ENCODE data around the gene TRIM44.
"Not testable (repeated sequence)": the region's sequence is repeated elsewhere in the genome, so short reads cannot be mapped to it uniquely, and the experiment has no call there.

The TRIM44 gene

DNA sequence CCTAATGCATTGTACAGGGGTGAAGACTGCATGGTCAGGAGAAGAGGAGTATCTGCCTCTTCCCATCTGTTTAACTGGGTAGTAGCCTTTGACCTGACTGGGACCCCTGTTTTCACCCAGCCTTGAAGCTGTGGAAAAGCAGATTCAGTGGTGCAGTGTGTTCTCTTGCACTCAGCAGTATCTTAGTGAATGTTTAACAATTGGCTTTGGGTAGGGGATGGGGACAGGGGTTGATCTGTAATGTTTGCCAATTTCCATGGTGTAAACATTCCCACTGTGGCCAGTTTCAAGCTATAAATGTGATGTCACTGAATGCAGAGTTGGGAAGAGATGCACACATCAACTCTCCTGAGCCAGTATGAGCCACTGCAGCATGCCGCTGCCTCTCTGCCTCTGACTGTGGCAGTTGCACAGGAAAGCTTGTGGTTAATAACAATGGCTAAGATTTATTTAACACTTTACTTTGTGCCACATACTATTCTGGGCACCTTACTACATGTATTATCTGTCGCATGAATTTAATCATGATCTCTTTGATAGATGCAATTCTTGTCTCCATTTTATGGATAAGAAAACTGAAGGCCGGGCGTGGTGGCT, 28.6 kb upstream of the TRIM44 start:
- DNase-seq (ENCODE audit: low spot score) = no peak

- no peak for DNase-seq (ENCODE audit: low spot score)
These were observed 26.6 kb upstream of the TRIM44 start for GRCh38 chr11:35635933-35636332.

- no peak for DNase-seq (ENCODE audit: low spot score)
These were observed 22.9 kb upstream of the TRIM44 start for GRCh38 chr11:35639591-35640179.

GRCh38 chr11:35641171-35641897, 21.2 kb upstream of the TRIM44 start:
- DNase-seq (ENCODE audit: low spot score) = no peak

- no peak for DNase-seq (ENCODE audit: low spot score)
These were observed 20.6 kb upstream of the TRIM44 start for GRCh38 chr11:35641964-35642363.

DNA sequence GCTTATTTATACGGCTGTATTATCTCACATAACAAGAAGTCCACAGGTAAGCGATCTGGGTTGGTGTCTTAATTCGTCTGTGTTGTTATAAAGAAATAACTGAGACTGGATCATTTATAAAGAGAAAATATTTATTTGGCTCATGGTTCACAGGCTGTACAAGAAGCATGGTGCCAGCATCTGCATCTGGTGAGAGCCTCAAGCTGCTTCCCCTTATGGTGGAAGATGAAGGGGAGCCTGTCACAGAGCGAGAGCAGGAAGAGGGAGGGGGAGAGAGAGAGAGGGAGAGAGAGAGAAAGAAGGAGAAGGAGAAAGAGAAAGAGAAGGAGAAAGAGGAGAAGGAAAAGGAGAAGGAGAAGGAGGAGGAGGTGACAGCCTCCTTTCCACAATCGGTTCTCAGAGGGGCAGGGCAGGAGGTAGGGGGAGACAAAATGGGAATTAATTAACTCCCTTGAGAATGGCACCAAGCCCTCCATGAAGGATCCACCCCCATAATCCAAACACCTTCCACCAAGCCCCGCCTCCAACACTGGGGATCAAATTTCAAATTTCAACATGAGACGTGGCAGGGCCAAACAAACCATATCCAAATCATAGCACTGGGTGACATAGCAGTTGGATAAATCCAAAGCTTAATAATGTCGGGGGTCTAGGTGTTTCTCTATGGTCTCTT, 15.0 kb upstream of the TRIM44 start:
- DNase-seq (ENCODE audit: low spot score) = no peak

DNA sequence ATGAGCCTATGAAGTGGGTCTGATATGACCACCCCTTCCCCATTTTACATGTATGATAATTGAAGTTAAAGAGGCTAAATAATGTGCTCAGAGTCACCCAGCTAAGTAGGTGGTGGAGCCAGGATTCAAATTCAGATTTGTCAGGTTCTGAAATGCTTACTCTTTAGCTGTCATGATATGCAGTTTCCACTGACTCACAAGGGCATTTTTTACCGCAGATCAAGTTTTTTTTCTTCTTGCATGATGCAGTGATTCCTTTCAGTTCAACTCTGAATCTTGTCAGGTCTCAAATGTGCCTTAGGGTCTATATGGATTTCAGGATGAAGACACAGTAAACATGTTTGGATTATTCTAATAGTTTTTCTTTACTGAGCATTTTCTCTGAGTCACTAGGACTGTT, 12.6 kb upstream of the TRIM44 start:
- no peak for DNase-seq (ENCODE audit: low spot score)

DNA sequence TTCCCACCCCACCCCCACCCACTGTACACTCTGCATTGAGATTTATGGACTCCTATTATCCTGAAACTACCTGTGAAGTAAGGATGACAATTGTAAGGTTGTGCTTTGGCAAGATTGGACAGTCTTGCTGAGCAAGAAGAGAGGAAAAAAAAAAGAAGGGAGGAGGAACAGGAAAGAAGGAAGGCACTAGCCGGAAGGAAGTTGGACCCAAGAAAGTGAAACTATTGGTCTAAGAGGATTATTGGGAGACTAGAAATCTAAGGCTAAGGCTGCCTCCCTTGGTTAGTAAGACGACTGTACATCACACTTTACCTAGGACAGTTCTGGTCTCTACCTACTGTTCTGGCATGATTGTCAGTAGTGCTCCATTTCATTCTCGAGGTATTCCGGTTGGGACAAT, 12.1 kb upstream of the TRIM44 start:
- DNase-seq (ENCODE audit: low spot score) = no peak

DNA sequence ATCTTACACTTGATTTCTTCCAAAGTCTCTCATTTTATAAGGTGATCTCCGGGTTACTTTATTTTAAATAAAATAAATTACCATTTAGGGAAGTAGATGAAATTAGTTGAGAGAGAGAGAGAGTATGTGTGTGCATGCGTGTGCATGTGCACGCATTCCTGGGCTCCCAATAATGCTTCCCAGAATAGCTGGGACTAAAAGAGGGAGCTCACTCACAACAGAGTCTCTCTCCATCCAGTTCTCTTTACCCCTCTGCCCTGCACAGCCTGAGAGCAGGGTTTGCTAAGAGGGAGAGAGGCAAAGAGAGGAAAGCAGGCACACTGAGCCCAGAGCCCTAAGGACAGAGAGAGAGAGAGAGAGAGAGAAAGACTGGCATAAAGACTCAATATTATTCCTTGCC, 11.3 kb upstream of the TRIM44 start:
- no peak for DNase-seq (ENCODE audit: low spot score)

- DNase-seq (ENCODE audit: low spot score) = not testable (repeated sequence)
These were observed 9.8 kb upstream of the TRIM44 start for GRCh38 chr11:35652786-35653185.

- no peak for DNase-seq (ENCODE audit: low spot score)
These were observed 7.9 kb upstream of the TRIM44 start for GRCh38 chr11:35654711-35655110.

GRCh38 chr11:35655254-35655653, 7.3 kb upstream of the TRIM44 start:
- DNase-seq (ENCODE audit: low spot score) = no peak

DNA sequence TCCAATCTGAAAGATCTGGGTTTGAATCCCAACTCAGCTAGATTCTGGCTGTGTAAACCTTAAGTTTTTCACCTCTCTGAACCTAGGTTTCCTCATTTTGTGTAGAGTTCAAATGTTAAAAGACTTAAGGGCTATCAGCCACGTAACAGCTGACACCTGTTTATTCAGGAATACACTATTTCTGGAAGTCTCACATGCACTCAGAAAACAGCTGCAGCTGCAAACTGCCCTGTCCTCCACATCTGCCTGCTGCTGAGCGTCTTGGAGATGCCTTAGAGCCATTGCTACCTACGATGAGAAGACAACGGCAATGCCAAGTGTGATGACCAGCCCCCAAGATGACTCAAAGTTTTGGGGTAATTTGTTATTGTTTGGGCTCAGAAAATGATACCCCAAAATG, 6.7 kb upstream of the TRIM44 start:
- no peak for DNase-seq (ENCODE audit: low spot score)

DNA sequence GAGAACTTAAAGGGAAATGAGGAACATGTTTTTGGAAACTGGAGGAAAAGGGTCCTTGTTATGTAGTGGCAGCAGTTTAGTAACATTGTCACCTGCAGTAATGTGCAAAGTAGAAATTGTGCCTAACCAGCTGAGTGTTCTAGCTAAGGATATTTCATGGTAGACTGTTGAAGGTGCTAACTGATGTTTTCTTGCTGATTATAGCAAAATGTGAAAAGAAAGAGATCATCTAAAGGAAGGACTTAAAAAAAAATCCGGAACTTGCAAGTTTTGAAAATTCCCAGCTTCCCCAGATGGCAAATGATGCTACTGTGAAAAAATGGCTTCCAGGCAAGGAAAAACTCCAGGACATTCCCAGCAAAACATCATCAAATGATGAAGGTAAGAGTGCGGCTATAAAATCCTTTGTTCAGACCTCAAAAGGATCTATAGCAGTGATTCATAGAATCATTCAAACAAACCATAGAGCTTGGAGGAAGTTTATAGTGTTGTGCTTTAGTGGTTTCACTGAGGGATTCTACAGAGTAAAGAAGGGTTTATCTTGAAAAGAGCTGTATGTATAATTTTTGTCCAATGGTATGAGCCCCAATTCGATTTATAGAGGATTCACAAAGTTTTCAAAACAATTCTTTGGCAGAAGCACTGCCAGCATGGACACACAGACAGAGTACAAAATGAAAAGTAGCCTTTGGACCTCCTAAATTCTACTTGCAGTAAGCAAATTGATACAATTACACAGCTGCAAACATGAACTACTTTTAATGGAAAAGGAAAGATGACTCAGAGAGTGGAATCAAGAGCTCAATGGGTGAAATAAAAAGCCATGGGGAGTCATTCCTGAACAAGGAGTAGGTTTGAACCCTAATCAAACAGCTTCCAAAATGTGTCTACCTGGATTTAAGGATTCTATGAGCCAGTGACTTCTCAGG, 4.3 kb upstream of the TRIM44 start:
- no peak for DNase-seq (ENCODE audit: low spot score)

DNA sequence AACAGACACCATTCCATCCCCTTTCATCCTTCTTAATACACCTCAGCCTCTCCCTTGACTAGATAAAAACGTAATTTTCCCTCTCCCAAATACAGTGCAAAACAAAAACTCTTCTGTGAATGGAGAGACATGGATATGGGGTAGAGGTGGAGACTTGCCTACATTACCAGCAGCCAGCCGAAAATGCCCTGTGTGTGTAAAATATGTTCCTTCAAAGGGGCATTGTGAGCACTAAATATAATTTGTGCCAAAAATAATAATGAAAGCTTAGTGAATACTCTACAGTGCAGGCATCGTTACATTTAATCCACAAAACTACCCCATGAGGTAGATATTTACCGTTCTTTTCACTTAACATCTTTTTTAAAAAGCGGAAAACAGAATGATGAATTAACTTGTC, 1.0 kb upstream of the TRIM44 start:
- DNase-seq (ENCODE audit: low spot score) = no peak

GRCh38 chr11:35662061-35662648, 420 bp upstream of the TRIM44 start:
- peak; percentile 18 for DNase-seq (ENCODE audit: low spot score)

DNA sequence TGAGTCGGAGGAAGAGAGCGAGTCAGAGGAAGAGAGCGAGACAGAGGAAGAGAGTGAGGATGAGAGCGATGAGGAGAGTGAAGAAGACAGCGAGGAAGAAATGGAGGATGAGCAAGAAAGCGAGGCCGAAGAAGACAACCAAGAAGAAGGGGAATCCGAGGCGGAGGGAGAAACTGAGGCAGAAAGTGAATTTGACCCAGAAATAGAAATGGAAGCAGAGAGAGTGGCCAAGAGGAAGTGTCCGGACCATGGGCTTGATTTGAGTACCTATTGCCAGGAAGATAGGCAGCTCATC, 780 bp downstream of the TRIM44 start:
- no peak for DNase-seq (ENCODE audit: low spot score)

DNA sequence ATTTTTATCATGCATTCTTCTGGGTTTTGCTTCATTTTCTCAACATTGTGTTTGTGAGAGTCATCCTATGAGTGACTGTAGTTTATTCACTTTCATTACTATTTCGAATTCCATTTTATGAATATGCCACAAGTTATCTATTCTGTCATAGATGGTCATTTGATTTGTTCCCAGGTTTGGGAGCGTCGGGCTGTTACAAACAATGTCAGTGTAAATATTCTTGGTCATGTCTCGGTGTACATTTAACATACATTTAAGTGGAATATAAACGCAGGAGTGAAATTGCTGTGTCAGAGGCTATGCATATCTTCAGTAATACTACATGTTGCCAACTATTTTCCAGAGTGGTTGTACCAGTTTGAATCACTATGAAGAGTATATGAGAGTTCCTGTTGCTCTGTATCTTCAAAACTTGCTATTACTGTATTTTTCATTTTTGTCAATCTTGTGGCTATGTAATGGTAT, 2.4 kb downstream of the TRIM44 start:
- no peak for DNase-seq (ENCODE audit: low spot score)

GRCh38 chr11:35667257-35667656, 4.7 kb downstream of the TRIM44 start:
- DNase-seq (ENCODE audit: low spot score) = no peak

DNA sequence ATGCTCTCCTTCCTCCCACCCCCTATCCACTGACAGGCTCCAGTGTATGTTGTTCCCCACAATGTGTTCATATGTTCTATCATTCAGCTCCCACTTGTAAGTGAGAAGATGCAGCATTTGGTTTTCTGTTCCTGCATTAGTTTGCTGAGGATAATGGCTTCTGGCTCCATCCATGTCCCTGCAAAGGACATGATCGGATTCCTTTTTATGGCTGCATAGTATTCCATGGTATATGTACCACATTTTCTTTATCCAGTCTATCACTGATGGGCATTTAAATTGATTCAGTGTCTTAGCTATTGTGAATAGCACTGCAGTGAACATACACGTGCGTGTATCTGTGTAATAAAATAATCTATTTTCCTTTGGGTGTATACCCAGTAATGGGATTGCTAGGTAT, 5.8 kb downstream of the TRIM44 start:
- not testable (repeated sequence) for DNase-seq (ENCODE audit: low spot score)

DNA sequence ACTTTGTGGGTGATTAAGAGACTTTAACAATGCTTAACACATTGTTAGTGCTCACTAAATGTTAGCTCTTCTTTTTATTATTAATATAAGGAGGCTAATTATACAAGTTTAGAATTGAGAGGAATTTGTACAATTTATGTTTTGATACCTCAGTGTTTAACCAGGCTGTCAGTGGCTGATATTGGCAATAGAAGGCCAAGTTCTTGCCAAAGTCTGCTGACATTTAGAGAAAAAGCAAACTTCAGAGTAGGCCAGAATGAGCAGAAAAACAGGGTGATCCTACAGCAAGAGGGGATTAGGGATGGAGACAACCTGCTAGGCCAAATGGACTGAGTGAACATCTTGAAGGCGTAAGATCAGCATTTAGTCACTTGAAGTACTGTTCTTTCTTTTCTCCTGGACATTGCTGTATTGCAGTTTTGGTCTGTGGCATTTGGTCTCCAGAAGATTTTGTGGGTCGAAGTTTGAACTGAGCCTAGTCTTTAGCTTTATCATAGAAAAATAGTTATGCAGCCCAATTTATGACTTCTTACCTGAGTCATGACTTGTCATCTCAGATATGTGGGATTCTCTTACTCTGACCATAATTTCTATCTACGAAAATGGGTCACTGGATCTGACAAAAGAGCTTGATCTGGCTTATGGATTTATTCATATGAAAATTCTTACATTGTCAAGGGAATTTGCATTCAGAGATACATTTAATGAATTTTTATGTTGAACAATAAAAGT, 9.0 kb downstream of the TRIM44 start:
- no peak for DNase-seq (ENCODE audit: low spot score)

Data from CD4-positive, alpha-beta T cell treated with Interleukin-2 at 100 ng/mL for 4 hours (primary cell).